Activated CD4-positive, alpha-beta T cell treated with anti-CD3 and anti-CD28 coated beads, Interleukin-2, amount 10 ng/mL, durations not matched to agents 24 days and 14 days (primary cell): ENCODE measurements around the gene MAGI2. TPM values are rescaled to one million over a fixed set of nuclear protein-coding genes. Genes with fewer than 3 reads are reported as not detected.

ENCODE experiments used
- DNase-seq: peaks from one replicate; pipeline ENCODE4 v3.0.0; 2022
- H3K27ac Mint-ChIP-seq: one replicate; pipeline ENCODE4 v1.8.0; 2022; ENCODE audit warnings: mild to moderate bottlenecking, mixed read lengths
- H3K27me3 Mint-ChIP-seq: one replicate; pipeline ENCODE4 v1.8.0; 2022; ENCODE audit warnings: mixed read lengths
- H3K36me3 Mint-ChIP-seq: one replicate; pipeline ENCODE4 v1.8.0; 2022; ENCODE audit warnings: low read depth, mild to moderate bottlenecking, mixed read lengths
- H3K4me1 Mint-ChIP-seq: one replicate; pipeline ENCODE4 v1.8.0; 2021; ENCODE audit warnings: mixed read lengths
- H3K4me3 Mint-ChIP-seq: one replicate; pipeline ENCODE4 v1.8.0; 2022; ENCODE audit warnings: mild to moderate bottlenecking, moderate library complexity, mixed read lengths
- H3K9me3 Mint-ChIP-seq: one replicate; pipeline ENCODE4 v1.8.0; 2021; ENCODE audit warnings: mixed read lengths
- intact Hi-C: fragments of 100-400 bp; cut with micrococcal nuclease; formaldehyde crosslinking; loops from one replicate; pipeline ENCODE4 v1.15.1; 2023
- total RNA-seq: library from RNA; stranded (reverse); gene quantifications from 2 replicates; pipeline ENCODE4 v1.2.3, GENCODE V29; 2022

The MAGI2 gene
- total RNA-seq, 1 donor from 2014 or later, result 0.12 TPM

- no peak overlapping the region for H3K4me3 Mint-ChIP-seq
- intact Hi-C loops, result no loop called here
- H3K9me3 Mint-ChIP-seq, result no peaks in the 10 kb centered on the region
- no peak overlapping the region for H3K27ac Mint-ChIP-seq
- H3K27me3 Mint-ChIP-seq, result no peaks in the 10 kb centered on the region
- no peak for DNase-seq
- no peaks in the 10 kb centered on the region for H3K4me1 Mint-ChIP-seq
- no peaks in the 10 kb centered on the region for H3K36me3 Mint-ChIP-seq
Observed at GRCh38 chr7:78198756-78199155, 1254.7 kb downstream of the MAGI2 start.

GRCh38 chr7:78197447-78197846 is 1256.0 kb downstream of the MAGI2 start:
- no peaks in the 10 kb centered on the region for H3K9me3 Mint-ChIP-seq
- intact Hi-C loops, result no loop called here
- no peak overlapping the region for H3K27ac Mint-ChIP-seq
- H3K4me1 Mint-ChIP-seq, result no peaks in the 10 kb centered on the region
- H3K36me3 Mint-ChIP-seq, result no peaks in the 10 kb centered on the region
- no peak for DNase-seq
- no peak overlapping the region for H3K4me3 Mint-ChIP-seq
- H3K27me3 Mint-ChIP-seq, result no peaks in the 10 kb centered on the region

- Mint-ChIP-seq H3K27me3 (no peaks in the 10 kb centered on the region), H3K9me3 (no peaks in the 10 kb centered on the region), H3K36me3 (no peaks in the 10 kb centered on the region), H3K4me1 (no peaks in the 10 kb centered on the region), H3K27ac (no peak overlapping the region), H3K4me3 (no peak overlapping the region)
- intact Hi-C loops, result no loop called here
- no peak for DNase-seq
Observed at GRCh38 chr7:78195281-78195680, 1258.2 kb downstream of the MAGI2 start.

- Mint-ChIP-seq H3K4me3 (no peak overlapping the region), H3K36me3 (no peaks in the 10 kb centered on the region), H3K27ac (no peak overlapping the region), H3K4me1 (no peaks in the 10 kb centered on the region), H3K27me3 (no peaks in the 10 kb centered on the region), H3K9me3 (no peaks in the 10 kb centered on the region)
- DNase-seq, result no peak
- intact Hi-C loops, result no loop called here
Observed at GRCh38 chr7:78194611-78195010, 1258.9 kb downstream of the MAGI2 start.

- intact Hi-C loops, result no loop called here
Observed at GRCh38 chr7:78191475-78192079, 1261.9 kb downstream of the MAGI2 start.

GRCh38 chr7:78189762-78190161 is 1263.7 kb downstream of the MAGI2 start:
- Mint-ChIP-seq H3K4me3 (no peak overlapping the region), H3K27me3 (no peaks in the 10 kb centered on the region), H3K4me1 (no peaks in the 10 kb centered on the region), H3K27ac (no peak overlapping the region), H3K9me3 (no peaks in the 10 kb centered on the region), H3K36me3 (no peaks in the 10 kb centered on the region)
- intact Hi-C loops, result no loop called here
- DNase-seq, result no peak

More at GRCh38 chr7:78191475-78192079, 1261.9 kb downstream of the MAGI2 start:
- H3K4me3 Mint-ChIP-seq, result no peak overlapping the region
- no peaks in the 10 kb centered on the region for H3K27me3 Mint-ChIP-seq
- H3K9me3 Mint-ChIP-seq, result no peaks in the 10 kb centered on the region
- no peak overlapping the region for H3K27ac Mint-ChIP-seq
- no peaks in the 10 kb centered on the region for H3K4me1 Mint-ChIP-seq
- DNase-seq, result no peak
- H3K36me3 Mint-ChIP-seq, result no peaks in the 10 kb centered on the region

- H3K4me3 Mint-ChIP-seq, result no peak overlapping the region
- intact Hi-C loops, result no loop called here
Observed at GRCh38 chr7:78185149-78185745, 1268.2 kb downstream of the MAGI2 start.

GRCh38 chr7:78184299-78184698 is 1269.2 kb downstream of the MAGI2 start:
- Mint-ChIP-seq H3K36me3 (no peaks in the 10 kb centered on the region), H3K4me1 (no peaks in the 10 kb centered on the region), H3K4me3 (no peak overlapping the region), H3K9me3 (no peaks in the 10 kb centered on the region), H3K27ac (no peak overlapping the region), H3K27me3 (no peaks in the 10 kb centered on the region)
- no peak for DNase-seq
- intact Hi-C loops, result no loop called here

More at GRCh38 chr7:78185149-78185745, 1268.2 kb downstream of the MAGI2 start:
- Mint-ChIP-seq H3K9me3 (no peaks in the 10 kb centered on the region), H3K27me3 (no peaks in the 10 kb centered on the region), H3K27ac (no peak overlapping the region), H3K4me1 (no peaks in the 10 kb centered on the region), H3K36me3 (no peaks in the 10 kb centered on the region)
- no peak for DNase-seq

- no peak overlapping the region for H3K27ac Mint-ChIP-seq
- H3K36me3 Mint-ChIP-seq, result no peaks in the 10 kb centered on the region
- no peaks in the 10 kb centered on the region for H3K9me3 Mint-ChIP-seq
- intact Hi-C loops, result no loop called here
- H3K4me3 Mint-ChIP-seq, result no peak overlapping the region
- no peaks in the 10 kb centered on the region for H3K4me1 Mint-ChIP-seq
- H3K27me3 Mint-ChIP-seq, result no peaks in the 10 kb centered on the region
- DNase-seq, result no peak
Observed at GRCh38 chr7:78179827-78180477, 1273.5 kb downstream of the MAGI2 start.

GRCh38 chr7:78179211-78179610 is 1274.3 kb downstream of the MAGI2 start:
- no peak for DNase-seq
- H3K9me3 Mint-ChIP-seq, result no peaks in the 10 kb centered on the region
- no peaks in the 10 kb centered on the region for H3K4me1 Mint-ChIP-seq
- H3K27me3 Mint-ChIP-seq, result no peaks in the 10 kb centered on the region
- H3K4me3 Mint-ChIP-seq, result no peak overlapping the region
- intact Hi-C loops, result no loop called here
- no peak overlapping the region for H3K27ac Mint-ChIP-seq
- no peaks in the 10 kb centered on the region for H3K36me3 Mint-ChIP-seq

- Mint-ChIP-seq H3K27me3 (no peaks in the 10 kb centered on the region), H3K4me3 (no peak overlapping the region), H3K27ac (no peak overlapping the region), H3K36me3 (no peaks in the 10 kb centered on the region), H3K9me3 (no peaks in the 10 kb centered on the region), H3K4me1 (no peaks in the 10 kb centered on the region)
- no peak for DNase-seq
- intact Hi-C loops, result no loop called here
Observed at GRCh38 chr7:78178319-78178718, 1275.1 kb downstream of the MAGI2 start.

- no peaks in the 10 kb centered on the region for H3K4me1 Mint-ChIP-seq
- intact Hi-C loops, result no loop called here
- H3K4me3 Mint-ChIP-seq, result no peak overlapping the region
Observed at GRCh38 chr7:78176171-78176570, 1277.3 kb downstream of the MAGI2 start.

GRCh38 chr7:78175330-78176100 is 1278.0 kb downstream of the MAGI2 start:
- Mint-ChIP-seq H3K27ac (no peak overlapping the region), H3K36me3 (no peaks in the 10 kb centered on the region), H3K4me3 (no peak overlapping the region), H3K9me3 (no peaks in the 10 kb centered on the region), H3K27me3 (no peaks in the 10 kb centered on the region), H3K4me1 (no peaks in the 10 kb centered on the region)
- DNase-seq, result no peak
- intact Hi-C loops, result no loop called here

More at GRCh38 chr7:78176171-78176570, 1277.3 kb downstream of the MAGI2 start:
- no peaks in the 10 kb centered on the region for H3K9me3 Mint-ChIP-seq
- no peak for DNase-seq
- H3K27ac Mint-ChIP-seq, result no peak overlapping the region
- no peaks in the 10 kb centered on the region for H3K36me3 Mint-ChIP-seq
- H3K27me3 Mint-ChIP-seq, result no peaks in the 10 kb centered on the region

- Mint-ChIP-seq H3K27ac (no peak overlapping the region), H3K4me1 (no peaks in the 10 kb centered on the region), H3K4me3 (no peak overlapping the region), H3K9me3 (no peaks in the 10 kb centered on the region), H3K36me3 (no peaks in the 10 kb centered on the region), H3K27me3 (no peaks in the 10 kb centered on the region)
- intact Hi-C loops, result no loop called here
- DNase-seq, result no peak
Observed at GRCh38 chr7:78173666-78174065, 1279.8 kb downstream of the MAGI2 start.
